H9 (cell line): ENCODE results near the gene ANKRD39. TPM values are rescaled to one million over a fixed set of nuclear protein-coding genes. Genes with fewer than 3 reads are reported as not detected.

Experiments
- DNase-seq: peaks from one replicate; pipeline ENCODE4 v3.0.0-alpha.2; 2017
- H2AFZ ChIP-seq: one replicate; pipeline ENCODE4 v1.6.1; 2013; ENCODE audit warnings: mild to moderate bottlenecking, low read length, control low read depth, moderate library complexity
- H2AK5ac ChIP-seq: 2 replicates; pipeline ENCODE4 v1.6.1; 2013; ENCODE audit warnings: low read length, control low read depth, mixed read lengths; ENCODE audit not compliant: insufficient read length
- H2BK120ac ChIP-seq: one replicate; pipeline ENCODE4 v1.6.1; 2013; ENCODE audit warnings: low read depth, mild to moderate bottlenecking, low read length, control low read depth, inconsistent platforms; ENCODE audit not compliant: poor library complexity, severe bottlenecking
- H2BK12ac ChIP-seq: 2 replicates; pipeline ENCODE4 v1.6.1; 2013; ENCODE audit warnings: low read length, control low read depth, mixed read lengths, low read depth; ENCODE audit not compliant: insufficient read length
- H2BK15ac ChIP-seq: 2 replicates; pipeline ENCODE4 v1.6.1; 2013; ENCODE audit warnings: low read depth, low read length, control low read depth
- H2BK20ac ChIP-seq: one replicate; pipeline ENCODE4 v1.6.1; 2013; ENCODE audit warnings: low read depth, mild to moderate bottlenecking, low read length, control low read depth, inconsistent platforms; ENCODE audit not compliant: poor library complexity, severe bottlenecking
- H2BK5ac ChIP-seq: 2 replicates; pipeline ENCODE4 v1.6.1; 2013; ENCODE audit warnings: low read length, control low read depth, mixed read lengths; ENCODE audit not compliant: insufficient read length
- H3K14ac ChIP-seq: 2 replicates; pipeline ENCODE4 v1.6.1; 2013; ENCODE audit warnings: low read length, control low read depth; ENCODE audit not compliant: insufficient read depth
- H3K18ac ChIP-seq: 2 replicates; pipeline ENCODE4 v1.6.1; 2013; ENCODE audit warnings: low read depth, mild to moderate bottlenecking, mixed read lengths, low read length, control low read depth; ENCODE audit not compliant: insufficient read length
- H3K23ac ChIP-seq: 2 replicates; pipeline ENCODE4 v1.6.1; 2013; ENCODE audit warnings: low read length, control low read depth, mixed read lengths, low read depth; ENCODE audit not compliant: insufficient read length
- H3K23me2 ChIP-seq: 2 replicates; pipeline ENCODE4 v1.6.1; 2013; ENCODE audit warnings: low read depth, mild to moderate bottlenecking, mixed read lengths, low read length, control low read depth; ENCODE audit not compliant: insufficient read length, poor library complexity, severe bottlenecking
- H3K27ac ChIP-seq: 2 replicates; pipeline ENCODE4 v1.5.1; 2013; ENCODE audit warnings: low read length, control low read depth, mixed read lengths, low read depth; ENCODE audit not compliant: insufficient read length
- H3K27me3 ChIP-seq: 2 replicates; pipeline ENCODE4 v1.6.1; 2013; ENCODE audit warnings: low read length, control low read depth, inconsistent platforms; ENCODE audit not compliant: insufficient read depth
- H3K4ac ChIP-seq: 2 replicates; pipeline ENCODE4 v1.6.1; 2013; ENCODE audit warnings: low read depth, mild to moderate bottlenecking, control low read depth, inconsistent platforms, low read length, moderate library complexity
- H3K4me1 ChIP-seq: 2 replicates; pipeline ENCODE4 v1.6.1; 2013; ENCODE audit warnings: low read length, control low read depth, inconsistent platforms; ENCODE audit not compliant: insufficient read depth
- H3K4me2 ChIP-seq: 2 replicates; pipeline ENCODE4 v1.6.1; 2013; ENCODE audit warnings: low read length, control low read depth, mixed read lengths; ENCODE audit not compliant: insufficient read length, insufficient read depth
- H3K56ac ChIP-seq: 2 replicates; pipeline ENCODE4 v1.6.1; 2013; ENCODE audit warnings: low read depth, mild to moderate bottlenecking, mixed read lengths, low read length, control low read depth; ENCODE audit not compliant: insufficient read length
- H3K79me1 ChIP-seq: 2 replicates; pipeline ENCODE4 v1.6.1; 2013; ENCODE audit warnings: low read depth, mild to moderate bottlenecking, moderate library complexity, low read length, control low read depth, inconsistent platforms; ENCODE audit not compliant: insufficient read depth, poor library complexity, severe bottlenecking
- H3K79me2 ChIP-seq: 2 replicates; pipeline ENCODE4 v1.6.1; 2013; ENCODE audit warnings: low read length, control low read depth, inconsistent platforms; ENCODE audit not compliant: insufficient read depth
- H3K9ac ChIP-seq: 2 replicates; pipeline ENCODE4 v1.6.1; 2013; ENCODE audit warnings: low read length, control low read depth, mixed read lengths; ENCODE audit not compliant: insufficient read length; ENCODE audit errors: extremely low read depth
- H3K9me3 ChIP-seq: one replicate; pipeline ENCODE4 v1.6.1; 2013; ENCODE audit warnings: low read depth, low read length, inconsistent platforms; ENCODE audit not compliant: control insufficient read depth
- H3T11ph ChIP-seq: one replicate; pipeline ENCODE4 v1.6.1; 2013; ENCODE audit warnings: mild to moderate bottlenecking, low read length, control low read depth, inconsistent platforms
- H4K20me1 ChIP-seq: one replicate; pipeline ENCODE4 v1.6.1; 2013; ENCODE audit not compliant: control insufficient read depth, insufficient read length, insufficient read depth
- H4K5ac ChIP-seq: 2 replicates; pipeline ENCODE4 v1.6.1; 2013; ENCODE audit warnings: low read depth, mild to moderate bottlenecking, mixed read lengths, low read length, control low read depth; ENCODE audit not compliant: insufficient read length
- H4K8ac ChIP-seq: replicated peaks from 2 replicates; pipeline ENCODE4 v1.6.1; 2013; ENCODE audit warnings: low read length, control low read depth, mixed read lengths, low read depth; ENCODE audit not compliant: insufficient read length
- H4K91ac ChIP-seq: 2 replicates; pipeline ENCODE4 v1.6.1; 2013; ENCODE audit warnings: low read depth, mild to moderate bottlenecking, moderate library complexity, mixed read lengths, low read length, control low read depth; ENCODE audit not compliant: insufficient read length
- H3K27ac Mint-ChIP-seq, 3 experiments: 2 replicates in 2 of 3; 3 replicates in 1 of 3; pipeline ENCODE4 v1.8.0; 2020 to 2021; ENCODE audit warnings: mixed read lengths in 3 of 3, mild to moderate bottlenecking in 1 of 3, moderate library complexity in 1 of 3
- H3K27me3 Mint-ChIP-seq: 2 replicates; pipeline ENCODE4 v1.8.0; 2021; ENCODE audit warnings: low read depth, mild to moderate bottlenecking, moderate library complexity, mixed read lengths
- H3K36me3 Mint-ChIP-seq, 3 experiments: 2 replicates in 2 of 3; 3 replicates in 1 of 3; pipeline ENCODE4 v1.8.0; 2020 to 2021; ENCODE audit warnings: low read depth in 3 of 3, mixed read lengths in 3 of 3; ENCODE audit not compliant: insufficient read depth in 1 of 3
- H3K4me1 Mint-ChIP-seq, 2 experiments: 2 replicates each; pipeline ENCODE4 v1.8.0; 2020; ENCODE audit warnings: mixed read lengths in 2 of 2
- H3K4me3 Mint-ChIP-seq, 2 experiments: 2 replicates in 1 of 2; 3 replicates in 1 of 2; pipeline ENCODE4 v1.8.0; 2020 to 2021; ENCODE audit warnings: mild to moderate bottlenecking in 2 of 2, mixed read lengths in 2 of 2, moderate library complexity in 1 of 2
- H3K9me3 Mint-ChIP-seq, 2 experiments: 2 replicates in 1 of 2; 3 replicates in 1 of 2; pipeline ENCODE4 v1.8.0; 2020; ENCODE audit warnings: mild to moderate bottlenecking in 2 of 2, mixed read lengths in 2 of 2, moderate library complexity in 1 of 2
- CTCF ChIP-seq: fragments of 200-600 bp; sonication (generic); conservative IDR thresholded peaks from 3 replicates; pipeline ENCODE4 v1.8.0; 2021; ENCODE audit warnings: antibody characterized with exemption, mild to moderate bottlenecking
- WGBS: extraction: QIAGEN DNeasy Blood & Tissue Kit; methylation state at CpG from one replicate; pipeline ENCODE4 v1.1.7; 2013; ENCODE audit warnings: missing lambda C conversion rate, low lambda C conversion rate, mixed read lengths; ENCODE audit not compliant: insufficient read length; ENCODE audit errors: extremely low coverage; 5-methylcytosine and 5-hydroxymethylcytosine counted together
- total RNA-seq: library from RNA; stranded (reverse); gene quantifications from 2 replicates; pipeline ENCODE4 v1.2.1, GENCODE V29; 2021

ANKRD39 gene
- total RNA-seq, 1 experiment from 2014 or later: 13.0 TPM

DNA sequence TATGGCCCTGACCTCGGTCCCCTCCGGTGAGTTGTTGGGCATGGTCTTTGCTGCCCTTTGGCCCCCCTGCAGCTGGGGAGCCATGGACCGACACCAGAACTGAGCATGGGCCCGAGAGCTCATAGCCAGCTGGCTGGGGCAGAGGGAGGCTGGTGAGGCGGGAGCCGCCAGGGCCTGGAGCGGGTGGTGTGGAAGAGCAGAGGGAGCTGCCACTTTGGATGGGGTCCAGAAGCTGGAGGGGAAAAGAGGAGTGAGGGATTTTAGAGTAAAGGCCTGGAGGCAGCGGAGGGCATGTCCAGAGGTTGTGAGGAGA is 58.2 kb downstream of the ANKRD39 start:
- H2BK15ac ChIP-seq: no peak overlapping the region
- H2AFZ ChIP-seq: no peak overlapping the region
- TF ChIP-seq CTCF: no peak
- no peak overlapping the region for H2BK120ac ChIP-seq
- H3K23me2 ChIP-seq: no peaks in the 10 kb centered on the region
- H3K4me2 ChIP-seq: no peak overlapping the region
- H2BK20ac ChIP-seq: no peak overlapping the region
- Mint-ChIP-seq H3K27ac (peak overlapping the region in 1 of 3 experiments; percentile 40; a peak in 1 of 7 replicates), H3K4me3 (no peak overlapping the region), H3K4me1 (no peaks in the 10 kb centered on the region), H3K36me3 (peaks cover 0 to 10% (median 4%) of the 10 kb centered on the region in 3 experiments; a peak in 4 of 7 replicates), H3K9me3 (no peaks in the 10 kb centered on the region), H3K27me3 (no peaks in the 10 kb centered on the region)
- no CpG with 5 or more reads among the region's 8 CpGs for WGBS
- H4K20me1 ChIP-seq: no peaks in the 10 kb centered on the region
- no peak overlapping the region for H2AK5ac ChIP-seq
- H3K27me3 ChIP-seq: no peaks in the 10 kb centered on the region
- no peak overlapping the region for H4K5ac ChIP-seq
- no peaks in the 10 kb centered on the region for H3K4me1 ChIP-seq
- no peak overlapping the region for H3K56ac ChIP-seq
- H3K9me3 ChIP-seq: no peaks in the 10 kb centered on the region
- H3K14ac ChIP-seq: no peak overlapping the region
- no peak overlapping the region for H2BK5ac ChIP-seq
- H3K9ac ChIP-seq: no peak overlapping the region
- H4K8ac ChIP-seq: no peak overlapping the region
- DNase-seq: no peak
- no peak overlapping the region for H3K4ac ChIP-seq
- no peak overlapping the region for H3T11ph ChIP-seq
- H3K79me1 ChIP-seq: no peaks in the 10 kb centered on the region
- no peak overlapping the region for H4K91ac ChIP-seq
- H3K27ac ChIP-seq: no peak overlapping the region
- H3K79me2 ChIP-seq: no peaks in the 10 kb centered on the region
- H3K23ac ChIP-seq: no peak overlapping the region
- no peak overlapping the region for H2BK12ac ChIP-seq
- H3K18ac ChIP-seq: no peak overlapping the region
